Mucosa of gallbladder (tissue), 1 donor: ENCODE results near the gene ABCC5. TPM values are rescaled to one million over a fixed set of nuclear protein-coding genes. Genes with fewer than 3 reads are reported as not detected.
"Not testable (repeated sequence)": the region's sequence is repeated elsewhere in the genome, so short reads cannot be mapped to it uniquely, and the experiment has no call there.

Experiments used
- DNase-seq: peaks from one replicate; pipeline ENCODE4 v3.0.0-alpha.2; 2020; ENCODE audit warnings: low spot score
- total RNA-seq: library from RNA; stranded (reverse); gene quantifications from one replicate; pipeline ENCODE4 v1.2.1, GENCODE V29; 2021
- donor health status: DM: no; HTN: no; CAD: no.

Gene ABCC5
- total RNA-seq, 1 donor from 2014 or later, result 37.8 TPM

- no peak for DNase-seq
Observed at GRCh38 chr3:184016169-184016570, 1.5 kb downstream of the ABCC5 start.

- DNase-seq, result no peak
Observed at GRCh38 chr3:184015381-184016019, 2.2 kb downstream of the ABCC5 start.

- no peak for DNase-seq
Observed at GRCh38 chr3:184011937-184012889, 5.5 kb downstream of the ABCC5 start.

- DNase-seq, result no peak
Observed at GRCh38 chr3:184011230-184011876, 6.3 kb downstream of the ABCC5 start.

GRCh38 chr3:184008161-184008560 is 9.5 kb downstream of the ABCC5 start:
- DNase-seq, result no peak

GRCh38 chr3:184007143-184007813 is 10.4 kb downstream of the ABCC5 start:
- not testable (repeated sequence) for DNase-seq

GRCh38 chr3:184005941-184006507 is 11.7 kb downstream of the ABCC5 start:
- peak; percentile 85 for DNase-seq

- no peak for DNase-seq
Observed at GRCh38 chr3:184004476-184004875, 13.2 kb downstream of the ABCC5 start.

- no peak for DNase-seq
Observed at GRCh38 chr3:184003187-184003967, 14.3 kb downstream of the ABCC5 start.

- no peak for DNase-seq
Observed at GRCh38 chr3:184002469-184002868, 15.2 kb downstream of the ABCC5 start.

GRCh38 chr3:184001761-184002160 is 15.9 kb downstream of the ABCC5 start:
- DNase-seq, result no peak

- DNase-seq, result no peak
Observed at GRCh38 chr3:183991403-183991802, 26.3 kb downstream of the ABCC5 start.

GRCh38 chr3:183988216-183988790 is 29.4 kb downstream of the ABCC5 start:
- no peak for DNase-seq

- DNase-seq, result no peak
Observed at GRCh38 chr3:183987000-183987600, 30.6 kb downstream of the ABCC5 start.

GRCh38 chr3:183984749-183985729 is 32.6 kb downstream of the ABCC5 start:
- no peak for DNase-seq

- DNase-seq, result no peak
Observed at GRCh38 chr3:183984127-183984740, 33.5 kb downstream of the ABCC5 start.

- no peak for DNase-seq
Observed at GRCh38 chr3:183981990-183982644, 35.6 kb downstream of the ABCC5 start.

GRCh38 chr3:183980403-183980802 is 37.3 kb downstream of the ABCC5 start:
- DNase-seq, result no peak
